MM.1S (cell line): ENCODE results near the gene LHFPL2.

Source experiments
- DNase-seq: peaks from one replicate; pipeline ENCODE4 v3.0.0-alpha.2; 2015
- H2AFZ ChIP-seq: fragments of 300-600 bp; sonication (generic); 2 replicates; pipeline ENCODE4 v1.6.0; 2016; ENCODE audit warnings: antibody characterized with exemption, low read length
- H3F3A ChIP-seq: fragments of 300-600 bp; sonication (generic); 2 replicates; pipeline ENCODE4 v1.6.1; 2016; ENCODE audit warnings: mild to moderate bottlenecking, antibody characterized with exemption, low read length, moderate library complexity, mixed read lengths; ENCODE audit not compliant: insufficient read depth
- H3K27ac ChIP-seq: fragments of 300-600 bp; sonication (generic); 2 replicates; pipeline ENCODE4 v1.5.1; 2016; ENCODE audit warnings: mild to moderate bottlenecking, low read length
- H3K27me3 ChIP-seq: fragments of 300-600 bp; sonication (generic); replicated peaks from 2 replicates; pipeline ENCODE4 v1.6.0; 2016; ENCODE audit warnings: low read length; ENCODE audit not compliant: insufficient read depth
- H3K36me3 ChIP-seq: fragments of 300-600 bp; sonication (generic); replicated peaks from 2 replicates; pipeline ENCODE4 v1.6.1; 2016; ENCODE audit warnings: mild to moderate bottlenecking, low read length, mixed read lengths; ENCODE audit not compliant: insufficient read depth
- H3K4me1 ChIP-seq: fragments of 300-600 bp; sonication (generic); 2 replicates; pipeline ENCODE4 v1.6.1; 2016; ENCODE audit warnings: low read length, mixed read lengths
- H3K4me2 ChIP-seq: fragments of 300-600 bp; sonication (generic); 2 replicates; pipeline ENCODE4 v1.6.0; 2016; ENCODE audit warnings: low read depth, low read length
- H3K4me3 ChIP-seq: fragments of 300-600 bp; sonication (generic); 2 replicates; pipeline ENCODE4 v1.5.1; 2016; ENCODE audit warnings: low read length, mixed read lengths
- H3K79me2 ChIP-seq: fragments of 300-600 bp; sonication (generic); 2 replicates; pipeline ENCODE4 v1.6.1; 2016; ENCODE audit warnings: mixed run types, low read length, mixed read lengths
- H3K9ac ChIP-seq: fragments of 300-600 bp; sonication (generic); 2 replicates; pipeline ENCODE4 v1.6.1; 2016; ENCODE audit warnings: low read length, mixed read lengths
- H3K9me2 ChIP-seq: fragments of 300-600 bp; sonication (generic); replicated peaks from 2 replicates; pipeline ENCODE4 v1.6.1; 2016; ENCODE audit warnings: mild to moderate bottlenecking, low read length, mixed read lengths; ENCODE audit not compliant: insufficient read depth
- H3K9me3 ChIP-seq: fragments of 300-600 bp; sonication (generic); replicated peaks from 2 replicates; pipeline ENCODE4 v1.6.1; 2016; ENCODE audit warnings: mild to moderate bottlenecking, low read length, mixed read lengths; ENCODE audit not compliant: insufficient read depth
- H4K20me1 ChIP-seq: fragments of 300-600 bp; sonication (generic); 2 replicates; pipeline ENCODE4 v1.6.1; 2016; ENCODE audit warnings: mild to moderate bottlenecking, low read length, moderate library complexity, mixed read lengths; ENCODE audit not compliant: insufficient read depth
- CTCF ChIP-seq: fragments of 300-600 bp; sonication (generic); IDR thresholded peaks from 2 replicates; pipeline ENCODE4 v1.5.1; 2016; ENCODE audit warnings: antibody characterized with exemption, low read length, mixed read lengths
- EZH2 ChIP-seq: fragments of 300-600 bp; sonication (generic); optimal IDR thresholded peaks from 2 replicates; pipeline ENCODE3; 2017; ENCODE audit warnings: low read depth, mild to moderate bottlenecking, antibody characterized with exemption, low read length, mixed read lengths
- EZH2phosphoT487 ChIP-seq: fragments of 300-600 bp; sonication (generic); IDR thresholded peaks from 2 replicates; pipeline ENCODE4 v1.6.1; 2018; ENCODE audit warnings: antibody characterized with exemption, low read length

The LHFPL2 gene

GRCh38 chr5:78654386-78654785, 5.8 kb upstream of the LHFPL2 start:
- Histone ChIP-seq H3K36me3 (no peaks in the 10 kb centered on the region), H3K4me3 (no peak overlapping the region), H2AFZ (no peak overlapping the region), H3K9me3 (no peaks in the 10 kb centered on the region), H3K9me2 (no peaks in the 10 kb centered on the region), H3K9ac (no peak overlapping the region), H4K20me1 (no peaks in the 10 kb centered on the region), H3K27ac (no peak overlapping the region), H3K79me2 (no peaks in the 10 kb centered on the region), H3K27me3 (no peaks in the 10 kb centered on the region), H3K4me2 (no peak overlapping the region), H3F3A (peaks cover 8% of the 10 kb centered on the region; the same call in 1 of the 2 replicates), H3K4me1 (no peaks in the 10 kb centered on the region)
- no peak for TF ChIP-seq EZH2phosphoT487
- TF ChIP-seq EZH2 = no peak
- no peak for TF ChIP-seq CTCF
- DNase-seq = no peak

GRCh38 chr5:78653681-78654366, 5.3 kb upstream of the LHFPL2 start:
- H3K9me2 ChIP-seq = no peaks in the 10 kb centered on the region
- H3K27ac ChIP-seq = no peak overlapping the region
- no peaks in the 10 kb centered on the region for H3K79me2 ChIP-seq
- H3K27me3 ChIP-seq = no peaks in the 10 kb centered on the region
- H4K20me1 ChIP-seq = no peaks in the 10 kb centered on the region
- no peak overlapping the region for H3K4me2 ChIP-seq
- no peak overlapping the region for H2AFZ ChIP-seq
- no peak overlapping the region for H3K9ac ChIP-seq
- H3K4me3 ChIP-seq = no peak overlapping the region
- H3K4me1 ChIP-seq = no peaks in the 10 kb centered on the region
- TF ChIP-seq CTCF = no peak
- TF ChIP-seq EZH2phosphoT487 = no peak
- no peak for TF ChIP-seq EZH2
- H3F3A ChIP-seq = peaks cover 13% of the 10 kb centered on the region; the same call in 1 of the 2 replicates
- DNase-seq = no peak
- no peaks in the 10 kb centered on the region for H3K9me3 ChIP-seq
- no peaks in the 10 kb centered on the region for H3K36me3 ChIP-seq

- H2AFZ ChIP-seq = no peak overlapping the region
Measured at GRCh38 chr5:78653031-78653430, 4.5 kb upstream of the LHFPL2 start.

More at GRCh38 chr5:78653031-78653430, 4.5 kb upstream of the LHFPL2 start:
- Histone ChIP-seq H3K4me1 (no peaks in the 10 kb centered on the region), H3F3A (peaks cover 13% of the 10 kb centered on the region; the same call in 1 of the 2 replicates), H3K27me3 (no peaks in the 10 kb centered on the region), H3K9me3 (no peaks in the 10 kb centered on the region), H3K9ac (no peak overlapping the region), H4K20me1 (no peaks in the 10 kb centered on the region), H3K4me3 (no peak overlapping the region), H3K4me2 (no peak overlapping the region), H3K79me2 (no peaks in the 10 kb centered on the region), H3K36me3 (no peaks in the 10 kb centered on the region), H3K9me2 (no peaks in the 10 kb centered on the region), H3K27ac (no peak overlapping the region)
- no peak for TF ChIP-seq EZH2
- no peak for TF ChIP-seq CTCF
- no peak for TF ChIP-seq EZH2phosphoT487
- DNase-seq = no peak
